GM18951 (cell line): ENCODE data around the gene AFDN.

Source experiments
- POLR2A ChIP-seq: IDR thresholded peaks from 4 replicates; pipeline ENCODE4 v1.6.1; 2011; ENCODE audit warnings: mild to moderate bottlenecking; ENCODE audit not compliant: insufficient read length, insufficient read depth; ENCODE audit errors: extremely low read depth
- in situ Hi-C: fragments of 300-500 bp; cut with MboI; formaldehyde crosslinking; loops from one replicate; pipeline ENCODE4 v1.12.0; 2022; ENCODE audit warnings: low sequenced_read_pairs, mixed read lengths, inconsistent platforms; ENCODE audit not compliant: unreplicated experiment

Gene AFDN

GRCh38 chr6:167787896-167788562 is 38.7 kb upstream of the AFDN start:
- TF ChIP-seq POLR2A, result no peak
- in situ Hi-C loops, result no loop called here

DNA sequence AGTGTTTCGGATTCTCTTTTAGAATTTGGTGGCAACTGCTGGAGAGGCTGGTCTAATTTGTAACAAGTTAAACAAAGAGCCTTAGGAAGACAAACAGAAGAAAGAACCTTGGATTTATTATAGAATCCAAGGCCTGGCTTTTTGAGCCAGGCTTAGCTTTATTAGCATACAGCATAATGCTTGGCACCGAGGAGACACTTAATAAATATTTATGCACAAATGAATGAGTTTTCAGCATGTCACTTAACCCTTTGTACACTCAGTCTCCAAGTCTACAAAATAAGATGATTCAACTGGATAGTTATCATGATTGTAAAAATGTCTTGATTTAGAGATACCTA is 38.2 kb upstream of the AFDN start:
- no peak for TF ChIP-seq POLR2A
- in situ Hi-C loops, result no loop called here

- in situ Hi-C loops, result no loop called here
- no peak for TF ChIP-seq POLR2A
Observed at GRCh38 chr6:167789358-167789757, 37.4 kb upstream of the AFDN start.

GRCh38 chr6:167791091-167791779 is 35.5 kb upstream of the AFDN start:
- TF ChIP-seq POLR2A, result no peak
- in situ Hi-C loops, result no loop called here

- in situ Hi-C loops, result no loop called here
- no peak for TF ChIP-seq POLR2A
Observed at GRCh38 chr6:167791780-167792478, 34.8 kb upstream of the AFDN start.

DNA sequence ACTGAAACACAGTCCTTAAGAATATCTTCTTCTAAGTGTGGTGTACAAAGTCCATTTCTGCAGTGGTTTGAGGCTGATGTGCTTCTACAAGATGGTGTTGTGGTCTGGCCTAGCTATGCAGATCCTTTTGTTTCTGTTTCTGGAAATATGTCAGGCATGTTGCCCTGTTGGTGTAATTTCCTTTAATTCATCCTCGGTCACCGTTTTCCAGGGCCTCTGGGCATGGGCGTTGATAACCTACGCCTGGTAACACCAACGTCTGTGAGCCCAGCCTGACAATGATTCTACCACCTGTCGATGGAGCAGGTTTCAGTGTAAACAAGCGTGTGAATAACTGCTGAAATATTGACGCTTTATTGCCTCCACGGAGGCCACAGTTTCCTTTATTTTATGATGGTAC is 33.3 kb upstream of the AFDN start:
- in situ Hi-C loops, result no loop called here
- no peak for TF ChIP-seq POLR2A

- in situ Hi-C loops, result no loop called here
Observed at GRCh38 chr6:167794161-167795157, 32.3 kb upstream of the AFDN start.

DNA sequence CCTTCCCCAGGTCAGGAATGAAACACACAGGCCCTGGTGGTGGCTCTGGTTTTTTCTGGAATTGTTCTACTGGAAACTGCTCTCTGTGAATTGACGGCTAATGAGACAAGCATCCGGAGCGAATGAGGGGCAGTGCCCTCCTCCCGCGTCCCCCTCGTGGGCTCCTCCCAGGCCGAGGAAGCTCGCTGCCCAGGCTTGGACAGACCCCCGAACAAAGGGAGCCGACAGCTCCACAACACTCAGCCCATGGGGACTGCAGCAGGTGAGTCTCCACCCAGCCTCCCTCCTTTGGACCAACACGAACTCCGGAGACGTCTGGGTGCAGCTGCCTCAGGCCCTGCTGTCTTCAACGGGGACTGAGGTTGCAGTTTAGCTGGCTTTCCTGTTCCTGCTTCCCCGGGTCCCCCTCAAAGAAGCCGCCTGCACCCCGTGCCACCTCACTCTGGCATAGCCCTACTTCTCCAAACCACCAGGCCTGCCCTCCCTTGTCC is 31.3 kb upstream of the AFDN start:
- in situ Hi-C loops, result no loop called here
- no peak for TF ChIP-seq POLR2A

More at GRCh38 chr6:167794161-167795157, 32.3 kb upstream of the AFDN start:
- no peak for TF ChIP-seq POLR2A

DNA sequence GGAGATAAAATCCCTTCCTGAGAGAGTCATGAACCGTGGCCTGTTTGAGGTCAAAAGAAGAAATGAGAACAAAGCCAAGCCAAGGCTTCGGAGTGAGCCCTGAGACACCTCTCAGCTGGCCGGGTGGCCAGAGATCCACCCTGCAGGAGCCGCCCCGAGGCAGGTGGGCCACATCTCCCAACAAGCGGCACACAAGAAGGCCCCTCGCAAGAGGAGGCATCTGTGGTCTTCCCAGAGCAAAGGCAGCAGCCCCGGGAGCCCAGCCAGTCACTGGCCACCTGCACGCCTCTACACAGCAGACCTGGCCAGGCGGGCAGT is 30.9 kb upstream of the AFDN start:
- in situ Hi-C loops, result no loop called here
- TF ChIP-seq POLR2A, result no peak

- TF ChIP-seq POLR2A, result no peak
- in situ Hi-C loops, result no loop called here
Observed at GRCh38 chr6:167796192-167796981, 30.3 kb upstream of the AFDN start.

- in situ Hi-C loops, result no loop called here
- TF ChIP-seq POLR2A, result no peak
Observed at GRCh38 chr6:167797011-167797471, 29.7 kb upstream of the AFDN start.
